22Rv1 (cell line): ENCODE data around the gene SEMA4B.
"Not testable (repeated sequence)": the region's sequence is repeated elsewhere in the genome, so short reads cannot be mapped to it uniquely, and the experiment has no call there.

Experiments
- H3K27ac ChIP-seq: fragments of 450-650 bp; 2 replicates; pipeline ENCODE4 v1.5.1; 2017
- CTCF ChIP-seq: fragments of 450-650 bp; IDR thresholded peaks from 2 replicates; pipeline ENCODE4 v1.5.1; 2017; ENCODE audit warnings: mild to moderate bottlenecking
- ZFX ChIP-seq: fragments of 450-650 bp; IDR thresholded peaks from 2 replicates; pipeline ENCODE4 v1.6.1; 2017; ENCODE audit warnings: antibody characterized with exemption, borderline replicate concordance

Gene SEMA4B

GRCh38 chr15:90184119-90184785 is 16.9 kb upstream of the SEMA4B start:
- no peak for TF ChIP-seq CTCF
- no peak for TF ChIP-seq ZFX
- peak overlapping the region; percentile 76 for H3K27ac ChIP-seq

- TF ChIP-seq CTCF (no peak), ZFX (no peak)
- peak overlapping the region; percentile 76 for H3K27ac ChIP-seq
Observed at GRCh38 chr15:90184786-90185704, 16.1 kb upstream of the SEMA4B start.

GRCh38 chr15:90187257-90187868 is 13.8 kb upstream of the SEMA4B start:
- H3K27ac ChIP-seq: no peak overlapping the region

GRCh38 chr15:90188065-90188464 is 13.1 kb upstream of the SEMA4B start:
- H3K27ac ChIP-seq: not testable (repeated sequence)

More at GRCh38 chr15:90187257-90187868, 13.8 kb upstream of the SEMA4B start:
- no peak for TF ChIP-seq ZFX
- TF ChIP-seq CTCF: no peak

- no peak for TF ChIP-seq ZFX
- no peak for TF ChIP-seq CTCF
- no peak overlapping the region for H3K27ac ChIP-seq
Observed at GRCh38 chr15:90188914-90189748, 12.0 kb upstream of the SEMA4B start.

- TF ChIP-seq ZFX (no peak), CTCF (no peak)
- H3K27ac ChIP-seq: no peak overlapping the region
Observed at GRCh38 chr15:90189781-90190467, 11.2 kb upstream of the SEMA4B start.
